ENCODE measurements around the gene GAPDHS. TPM values are rescaled to one million over a fixed set of nuclear protein-coding genes. Genes with fewer than 3 reads are reported as not detected.

The GAPDHS gene
- total and polyA plus RNA-seq, 2 of the 13 experiments (the other 11 are each of a cell fraction or from before 2014, with no cell fraction given): not detected

DNA sequence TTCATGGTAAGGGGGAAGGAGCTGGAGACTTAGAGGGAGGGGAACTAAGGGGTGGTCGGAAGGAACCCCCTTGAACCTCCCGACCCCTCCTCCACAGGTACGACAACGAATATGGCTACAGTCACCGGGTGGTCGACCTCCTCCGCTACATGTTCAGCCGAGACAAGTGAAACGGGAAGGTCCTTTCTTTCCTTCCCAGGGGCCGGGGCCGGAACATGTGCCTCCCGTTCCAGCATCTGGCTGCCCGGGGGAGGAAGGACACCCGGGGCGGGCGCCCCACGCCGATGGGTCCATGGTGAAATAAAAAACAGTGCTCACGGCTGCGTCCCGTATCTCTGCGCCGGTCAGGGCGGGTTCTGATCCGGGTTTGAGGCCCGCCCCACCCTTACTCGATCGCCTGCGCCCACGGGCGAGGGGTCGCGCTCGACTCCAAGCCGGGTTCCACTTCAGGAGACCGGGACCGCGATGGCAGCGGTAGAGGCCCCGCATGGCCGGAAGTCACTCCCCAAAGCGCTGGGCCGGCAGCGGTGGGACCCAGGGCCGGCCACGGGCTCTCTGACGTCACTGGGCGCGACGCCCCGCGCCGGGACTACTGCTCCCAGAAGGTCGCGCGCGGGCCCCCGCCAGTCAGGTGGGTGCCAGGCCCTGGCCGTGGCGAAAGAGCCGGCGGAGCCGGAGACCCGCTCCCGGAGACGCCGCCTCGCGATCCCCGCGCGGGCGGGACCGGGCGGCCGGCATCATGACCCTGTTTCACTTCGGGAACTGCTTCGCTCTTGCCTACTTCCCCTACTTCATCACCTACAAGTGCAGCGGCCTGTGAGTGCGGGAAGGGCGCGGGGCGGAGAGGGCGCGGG lies 12.0 kb downstream of the GAPDHS start, which contains the start of gene TMEM147 (continued):
- TF ChIP-seq, protein P1, sequence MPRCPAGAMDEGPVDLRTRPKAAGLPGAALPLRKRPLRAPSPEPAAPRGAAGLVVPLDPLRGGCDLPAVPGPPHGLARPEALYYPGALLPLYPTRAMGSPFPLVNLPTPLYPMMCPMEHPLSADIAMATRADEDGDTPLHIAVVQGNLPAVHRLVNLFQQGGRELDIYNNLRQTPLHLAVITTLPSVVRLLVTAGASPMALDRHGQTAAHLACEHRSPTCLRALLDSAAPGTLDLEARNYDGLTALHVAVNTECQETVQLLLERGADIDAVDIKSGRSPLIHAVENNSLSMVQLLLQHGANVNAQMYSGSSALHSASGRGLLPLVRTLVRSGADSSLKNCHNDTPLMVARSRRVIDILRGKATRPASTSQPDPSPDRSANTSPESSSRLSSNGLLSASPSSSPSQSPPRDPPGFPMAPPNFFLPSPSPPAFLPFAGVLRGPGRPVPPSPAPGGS (CRISPR knock-in tag; IDR thresholded peaks at IDR 0.05): peak; percentile 33; the same call in 1 of the 2 replicates
- TF ChIP-seq DPF2 (CRISPR knock-in tag; IDR thresholded peaks at IDR 0.05; ENCODE audit: borderline replicate concordance, low read depth): no peak
- no peak for TF ChIP-seq PRMT3 (CRISPR knock-in tag; IDR thresholded peaks at IDR 0.05; ENCODE audit: borderline replicate concordance, low read depth)
- 0 out of 2 replicates have a peak, but pooled peaks have one; percentile 42 for TF ChIP-seq ZNF343 (CRISPR knock-in tag; IDR thresholded peaks at IDR 0.05)
- peak; percentile 99 for TF ChIP-seq CREB1 (IDR thresholded peaks at IDR 0.05)
- peak; percentile 96 for TF ChIP-seq CREB1 (CRISPR knock-in tag; IDR thresholded peaks at IDR 0.05)
- no peak for TF ChIP-seq ZNF678 (CRISPR knock-in tag; IDR thresholded peaks at IDR 0.05)
- TF ChIP-seq ZNF101 (CRISPR knock-in tag; IDR thresholded peaks at IDR 0.05; ENCODE audit: borderline replicate concordance, low read depth): no peak
- TF ChIP-seq, protein P2, sequence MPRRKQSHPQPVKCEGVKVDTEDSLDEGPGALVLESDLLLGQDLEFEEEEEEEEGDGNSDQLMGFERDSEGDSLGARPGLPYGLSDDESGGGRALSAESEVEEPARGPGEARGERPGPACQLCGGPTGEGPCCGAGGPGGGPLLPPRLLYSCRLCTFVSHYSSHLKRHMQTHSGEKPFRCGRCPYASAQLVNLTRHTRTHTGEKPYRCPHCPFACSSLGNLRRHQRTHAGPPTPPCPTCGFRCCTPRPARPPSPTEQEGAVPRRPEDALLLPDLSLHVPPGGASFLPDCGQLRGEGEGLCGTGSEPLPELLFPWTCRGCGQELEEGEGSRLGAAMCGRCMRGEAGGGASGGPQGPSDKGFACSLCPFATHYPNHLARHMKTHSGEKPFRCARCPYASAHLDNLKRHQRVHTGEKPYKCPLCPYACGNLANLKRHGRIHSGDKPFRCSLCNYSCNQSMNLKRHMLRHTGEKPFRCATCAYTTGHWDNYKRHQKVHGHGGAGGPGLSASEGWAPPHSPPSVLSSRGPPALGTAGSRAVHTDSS (CRISPR knock-in tag; conservative IDR thresholded peaks at IDR 0.05): no peak
- peak; percentile 84 for TF ChIP-seq SPEN (CRISPR knock-in tag; IDR thresholded peaks at IDR 0.05; ENCODE audit: low read depth)
- TF ChIP-seq ZNF124 (CRISPR knock-in tag; IDR thresholded peaks at IDR 0.05): no peak
- TF ChIP-seq NCOA1 (CRISPR knock-in tag; IDR thresholded peaks at IDR 0.05): no peak
- TF ChIP-seq CHD4 (IDR thresholded peaks at IDR 0.05; ENCODE audit: borderline replicate concordance, low read length): no peak
- TF ChIP-seq NR1H2 (CRISPR knock-in tag; IDR thresholded peaks at IDR 0.05; ENCODE audit: borderline replicate concordance, low read depth): no peak
- TF ChIP-seq ZNF121 (CRISPR knock-in tag; IDR thresholded peaks at IDR 0.05): no peak
- TF ChIP-seq ZNF615 (CRISPR knock-in tag; IDR thresholded peaks at IDR 0.05; ENCODE audit: borderline replicate concordance): no peak
- TF ChIP-seq ATRX (CRISPR knock-in tag; IDR thresholded peaks at IDR 0.05; ENCODE audit: borderline replicate concordance): no peak
- no peak; the same call in 1 of the 2 replicates for TF ChIP-seq MZF1 (CRISPR knock-in tag; IDR thresholded peaks at IDR 0.05; ENCODE audit: borderline replicate concordance)
- TF ChIP-seq ZSCAN31 (CRISPR knock-in tag; IDR thresholded peaks at IDR 0.05; ENCODE audit: low read depth): peak; percentile 81; the same call in 1 of the 2 replicates
- peak; percentile 84 for TF ChIP-seq IRF2 (CRISPR knock-in tag; IDR thresholded peaks at IDR 0.05)
- TF ChIP-seq KDM4B (CRISPR knock-in tag; IDR thresholded peaks at IDR 0.05): no peak
- no peak for TF ChIP-seq WIZ (CRISPR knock-in tag; IDR thresholded peaks at IDR 0.05)
- no peak for TF ChIP-seq SMARCC2 (IDR thresholded peaks at IDR 0.05)
- TF ChIP-seq KLF16 (CRISPR knock-in tag; IDR thresholded peaks at IDR 0.05): peak in 1 of 2 experiments; percentile 77; a peak in 1 of 4 replicates
- no peak for TF ChIP-seq ZNF558 (CRISPR knock-in tag; IDR thresholded peaks at IDR 0.05; ENCODE audit: borderline replicate concordance)
- no peak for TF ChIP-seq HNF4G (IDR thresholded peaks at IDR 0.05; ENCODE audit: borderline replicate concordance, low read depth, low read length)
- TF ChIP-seq HNF4G (CRISPR knock-in tag; IDR thresholded peaks at IDR 0.05; ENCODE audit: borderline replicate concordance, low read depth): no peak
- TF ChIP-seq ZFP90 (CRISPR knock-in tag; IDR thresholded peaks at IDR 0.05; ENCODE audit: borderline replicate concordance): no peak
